Vagina (tissue), 2 donors: ENCODE results near the gene SRL.

Experiments used
- CTCF ChIP-seq, 3 experiments: fragments of 450-650 bp in 2 of 3; fragments of 200-600 bp in 1 of 3; sonication (generic) in 1 of 3; IDR thresholded peaks; one replicate each; pipeline ENCODE4 v1.5.1; 2017 to 2019; ENCODE audit warnings: antibody characterized with exemption in 3 of 3, mild to moderate bottlenecking in 2 of 3, moderate library complexity in 2 of 3
- POLR2A ChIP-seq, 2 donors: fragments of 450-650 bp; IDR thresholded peaks; one replicate each; pipeline ENCODE4 v1.6.1; 2017; ENCODE audit warnings: antibody characterized with exemption in 2 of 2, mild to moderate bottlenecking in 2 of 2, moderate library complexity in 2 of 2

- no peak for TF ChIP-seq CTCF (IDR thresholded peaks at IDR 0.05)
- TF ChIP-seq POLR2A (IDR thresholded peaks at IDR 0.05): no peak
Measured at GRCh38 chr16:4246777-4247459, 5.0 kb upstream of the SRL start.
